ENCODE results near the gene SPRR1B. TPM values are rescaled to one million over a fixed set of nuclear protein-coding genes. Genes with fewer than 3 reads are reported as not detected.

The SPRR1B gene
- total RNA-seq, 1 donor from 2014 or later: 93.7 TPM

DNA sequence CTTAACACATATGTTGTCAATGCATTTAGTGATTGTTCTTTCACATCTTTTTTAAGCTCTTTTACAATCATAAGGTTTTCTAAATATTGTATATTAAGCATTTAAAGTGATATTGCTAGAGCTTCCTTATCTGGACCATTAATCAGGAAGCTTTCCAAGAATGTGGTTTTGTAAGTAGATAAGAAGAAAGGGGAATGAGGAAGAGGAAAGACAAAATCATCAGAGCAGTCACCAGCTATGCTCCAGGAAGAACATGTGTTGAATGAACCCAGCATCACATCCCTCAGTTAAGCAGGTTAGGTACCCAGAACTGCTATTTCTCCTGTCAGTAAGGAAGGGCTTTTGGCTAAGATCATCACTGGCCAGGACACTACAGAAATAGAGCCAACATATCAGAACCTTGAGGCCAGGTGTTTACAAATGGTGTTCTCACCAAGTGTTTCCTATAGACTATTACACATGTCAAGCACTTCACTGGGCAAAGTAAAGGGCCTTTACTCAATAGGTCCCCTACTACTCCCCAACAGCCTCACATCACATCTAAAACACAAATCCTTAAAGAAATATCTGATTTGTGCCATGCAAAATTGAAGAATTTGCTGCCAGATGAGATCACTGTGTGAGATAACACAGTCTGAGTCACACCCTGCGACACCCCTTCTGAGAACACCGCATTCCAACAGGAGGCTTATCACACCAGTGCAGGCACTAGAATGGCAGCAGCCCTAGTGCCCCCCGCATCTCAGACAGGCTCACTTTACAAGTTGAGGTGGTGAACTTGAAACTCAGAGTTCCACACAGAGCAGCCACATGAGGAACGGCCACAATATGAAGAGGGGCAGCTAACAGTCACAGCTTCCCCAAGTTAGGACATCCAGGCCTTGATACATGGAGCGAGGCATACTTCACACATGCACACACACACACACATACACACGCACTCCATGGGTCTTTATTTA, 28.1 kb downstream of the SPRR1B start:
- no peak overlapping the region for H3K4me3 Mint-ChIP-seq
- no peaks in the 10 kb centered on the region for H3K4me1 Mint-ChIP-seq (ENCODE audit: unreplicated experiment)
- H3K36me3 Mint-ChIP-seq: no peaks in the 10 kb centered on the region
- H3K27me3 Mint-ChIP-seq: peaks cover 6% of the 10 kb centered on the region
- no peak for DNase-seq (ENCODE audit: extremely low spot score, unreplicated experiment)
- TF ChIP-seq, protein P1, sequence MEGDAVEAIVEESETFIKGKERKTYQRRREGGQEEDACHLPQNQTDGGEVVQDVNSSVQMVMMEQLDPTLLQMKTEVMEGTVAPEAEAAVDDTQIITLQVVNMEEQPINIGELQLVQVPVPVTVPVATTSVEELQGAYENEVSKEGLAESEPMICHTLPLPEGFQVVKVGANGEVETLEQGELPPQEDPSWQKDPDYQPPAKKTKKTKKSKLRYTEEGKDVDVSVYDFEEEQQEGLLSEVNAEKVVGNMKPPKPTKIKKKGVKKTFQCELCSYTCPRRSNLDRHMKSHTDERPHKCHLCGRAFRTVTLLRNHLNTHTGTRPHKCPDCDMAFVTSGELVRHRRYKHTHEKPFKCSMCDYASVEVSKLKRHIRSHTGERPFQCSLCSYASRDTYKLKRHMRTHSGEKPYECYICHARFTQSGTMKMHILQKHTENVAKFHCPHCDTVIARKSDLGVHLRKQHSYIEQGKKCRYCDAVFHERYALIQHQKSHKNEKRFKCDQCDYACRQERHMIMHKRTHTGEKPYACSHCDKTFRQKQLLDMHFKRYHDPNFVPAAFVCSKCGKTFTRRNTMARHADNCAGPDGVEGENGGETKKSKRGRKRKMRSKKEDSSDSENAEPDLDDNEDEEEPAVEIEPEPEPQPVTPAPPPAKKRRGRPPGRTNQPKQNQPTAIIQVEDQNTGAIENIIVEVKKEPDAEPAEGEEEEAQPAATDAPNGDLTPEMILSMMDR (conservative IDR thresholded peaks at IDR 0.05): no peak
- H3K27ac Mint-ChIP-seq: peak overlapping the region; percentile 1
- H3K9me3 Mint-ChIP-seq: no peaks in the 10 kb centered on the region

DNA sequence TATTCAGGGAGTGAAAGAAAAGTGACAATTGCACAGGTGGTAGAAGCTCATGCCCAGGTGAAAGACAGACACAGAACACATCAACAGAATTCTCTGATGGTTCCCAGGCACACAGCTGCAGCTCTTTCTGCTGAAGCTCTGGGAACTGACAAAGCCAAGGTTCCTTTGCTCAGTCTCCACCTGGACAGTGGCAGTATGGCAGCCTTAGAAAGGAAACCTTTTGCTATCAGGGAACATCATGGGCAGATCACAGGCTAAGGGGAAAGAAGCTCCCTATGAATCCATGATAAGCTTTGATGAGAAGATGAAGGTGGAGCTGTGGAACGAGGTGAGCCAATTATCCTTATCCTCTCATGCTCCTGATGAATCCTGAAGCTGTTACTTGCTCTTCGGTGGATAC, 39.2 kb downstream of the SPRR1B start:
- no peaks in the 10 kb centered on the region for H3K36me3 Mint-ChIP-seq
- no peaks in the 10 kb centered on the region for H3K9me3 Mint-ChIP-seq
- TF ChIP-seq, protein P1 (conservative IDR thresholded peaks at IDR 0.05): no peak
- peaks cover 10% of the 10 kb centered on the region for H3K27me3 Mint-ChIP-seq
- DNase-seq (ENCODE audit: extremely low spot score, unreplicated experiment): no peak
- H3K4me1 Mint-ChIP-seq (ENCODE audit: unreplicated experiment): no peaks in the 10 kb centered on the region
- H3K4me3 Mint-ChIP-seq: no peak overlapping the region
- no peak overlapping the region for H3K27ac Mint-ChIP-seq

DNA sequence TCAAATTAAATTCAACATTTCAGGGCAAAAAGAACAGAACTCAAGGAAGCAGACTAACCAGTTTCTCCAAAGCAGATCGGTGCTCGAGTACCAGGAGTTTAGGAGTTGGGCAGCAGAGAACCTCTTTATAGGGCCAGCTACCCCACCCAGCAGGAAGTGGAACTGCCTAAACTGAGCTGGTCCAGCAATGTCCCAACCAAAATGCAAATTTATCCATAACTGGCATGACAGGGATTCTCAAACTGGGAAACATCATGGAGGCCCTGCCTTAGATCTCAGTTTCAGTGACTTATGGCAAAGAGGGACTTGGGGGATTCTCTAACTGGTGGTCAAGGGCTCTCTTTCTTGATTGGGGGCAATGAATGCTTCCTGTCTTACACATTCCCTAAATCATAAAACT, 40.5 kb downstream of the SPRR1B start, which contains the start of gene SPRR2B:
Gene SPRR2B, minus strand, starts transcription at position 101 of the 400 bp plus-strand sequence. CDS start 772 bp downstream, outside the sequence.
- no peaks in the 10 kb centered on the region for H3K9me3 Mint-ChIP-seq
- TF ChIP-seq, protein P1 (conservative IDR thresholded peaks at IDR 0.05): no peak
- no peaks in the 10 kb centered on the region for H3K36me3 Mint-ChIP-seq
- no peak within 1 kb of the TSS for H3K4me3 Mint-ChIP-seq
- no peaks in the 10 kb centered on the region for H3K4me1 Mint-ChIP-seq (ENCODE audit: unreplicated experiment)
- peaks cover 10% of the 10 kb centered on the region for H3K27me3 Mint-ChIP-seq
- no peak for DNase-seq (ENCODE audit: extremely low spot score, unreplicated experiment)
- no peak within 1 kb of the TSS for H3K27ac Mint-ChIP-seq

DNA sequence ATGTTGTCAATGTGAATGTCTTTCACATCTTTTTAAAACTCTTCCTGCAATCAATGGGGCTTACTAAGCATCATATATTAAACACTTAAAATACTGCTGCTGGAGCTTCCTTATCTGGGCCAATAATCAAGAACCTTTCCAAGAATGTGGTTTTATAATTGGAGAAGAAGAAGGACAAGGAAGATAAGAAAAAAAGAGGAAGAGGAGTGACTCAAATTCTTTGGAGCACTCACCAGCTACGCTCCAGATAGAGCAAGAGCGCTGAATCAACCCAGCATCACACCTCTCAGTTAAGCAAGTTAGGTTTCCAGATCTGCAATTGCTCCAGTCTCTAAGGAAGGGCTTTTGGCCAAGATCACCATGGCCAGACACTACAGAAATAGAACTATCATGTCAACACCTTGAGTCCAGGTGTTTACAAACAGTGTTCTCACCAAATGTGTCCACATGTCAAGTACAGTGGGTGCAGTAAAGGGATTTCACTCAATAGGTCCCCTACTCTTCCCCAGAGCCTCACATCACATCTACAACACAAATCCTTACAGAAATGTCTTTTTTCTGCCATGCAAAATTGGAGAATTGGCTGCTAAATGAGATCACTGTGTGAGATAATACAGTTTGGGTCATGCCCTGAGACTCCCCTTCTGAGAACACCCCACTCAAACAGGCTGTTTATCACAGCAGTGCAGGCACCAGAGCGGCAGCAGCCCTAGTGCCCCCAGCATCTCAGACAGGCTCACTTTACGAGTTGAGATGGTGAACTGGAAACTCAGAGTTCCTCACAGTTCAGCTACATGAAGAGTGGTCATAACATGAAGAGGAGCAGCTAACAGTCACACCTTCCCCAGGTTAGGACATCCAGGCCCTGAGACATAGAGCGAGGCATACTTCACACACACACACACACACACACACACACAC, 42.1 kb downstream of the SPRR1B start:
- no peak for DNase-seq (ENCODE audit: extremely low spot score, unreplicated experiment)
- TF ChIP-seq, protein P1 (conservative IDR thresholded peaks at IDR 0.05): no peak
- Mint-ChIP-seq H3K4me3 (no peak overlapping the region), H3K27me3 (peaks cover 8% of the 10 kb centered on the region), H3K9me3 (no peaks in the 10 kb centered on the region), H3K36me3 (no peaks in the 10 kb centered on the region), H3K4me1 (ENCODE audit: unreplicated experiment) (no peaks in the 10 kb centered on the region), H3K27ac (no peak overlapping the region)

DNA sequence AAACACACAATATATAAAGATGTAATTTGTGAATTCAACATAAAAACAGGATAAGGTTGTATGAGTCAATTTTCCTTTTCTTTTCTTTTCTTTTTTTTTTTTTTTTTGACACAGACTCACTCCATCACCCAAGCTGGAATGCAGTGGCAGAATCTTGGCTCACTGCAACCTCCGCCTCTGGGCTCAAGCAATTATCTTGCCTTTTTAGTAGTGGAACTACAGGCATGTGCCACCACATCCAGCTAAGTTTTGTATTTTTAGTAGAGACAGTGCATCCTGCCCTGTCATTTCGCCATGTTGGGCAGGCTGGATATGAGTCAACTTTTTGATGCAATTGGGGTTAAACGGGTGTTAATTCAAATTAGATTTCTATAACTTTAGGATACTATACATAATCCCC, 50.7 kb downstream of the SPRR1B start:
- DNase-seq (ENCODE audit: extremely low spot score, unreplicated experiment): no peak
- Mint-ChIP-seq H3K4me1 (ENCODE audit: unreplicated experiment) (no peaks in the 10 kb centered on the region), H3K36me3 (no peaks in the 10 kb centered on the region), H3K9me3 (no peaks in the 10 kb centered on the region), H3K4me3 (no peak overlapping the region), H3K27me3 (no peaks in the 10 kb centered on the region), H3K27ac (no peak overlapping the region)
- TF ChIP-seq, protein P1 (conservative IDR thresholded peaks at IDR 0.05): no peak

Other genes starting within 250 kb of the SPRR1B start
- gene LCE1E, start 244.9 kb upstream of the SPRR1B start, total RNA-seq (ENCODE audit: low replicate concordance): not detected in 2 replicates
- not detected in 2 replicates for gene LCE1D, start 234.5 kb upstream of the SPRR1B start, total RNA-seq (ENCODE audit: low replicate concordance)
- not detected in 2 replicates for gene LCE1C, start 224.6 kb upstream of the SPRR1B start, total RNA-seq (ENCODE audit: low replicate concordance)
- gene LCE1B, start 219.2 kb upstream of the SPRR1B start, total RNA-seq (ENCODE audit: low replicate concordance): not detected in 2 replicates
- gene LCE1A, start 203.7 kb upstream of the SPRR1B start, total RNA-seq (ENCODE audit: low replicate concordance): not detected in 2 replicates
- not detected in 2 replicates for gene LCE6A, start 188.3 kb upstream of the SPRR1B start, total RNA-seq (ENCODE audit: low replicate concordance)
- not detected in 2 replicates for gene LCE7A, start 171.2 kb upstream of the SPRR1B start, total RNA-seq (ENCODE audit: low replicate concordance)
- not detected in 2 replicates for gene SMCP, start 152.9 kb upstream of the SPRR1B start, total RNA-seq (ENCODE audit: low replicate concordance)
- gene IVL, start 122.7 kb upstream of the SPRR1B start, total RNA-seq (ENCODE audit: low replicate concordance): 10.9 and 19.3 TPM in 2 replicates
- not detected in 2 replicates for gene SPRR5, start 84.0 kb upstream of the SPRR1B start, total RNA-seq (ENCODE audit: low replicate concordance)
- gene SPRR4, start 60.6 kb upstream of the SPRR1B start, total RNA-seq (ENCODE audit: low replicate concordance): not detected in 2 replicates
- 22.2 and 36.3 TPM in 2 replicates for gene SPRR1A, start 47.1 kb upstream of the SPRR1B start, total RNA-seq (ENCODE audit: low replicate concordance)
- 155 and 164 TPM in 2 replicates for gene SPRR3, start 29.5 kb upstream of the SPRR1B start, total RNA-seq (ENCODE audit: low replicate concordance)
- gene SPRR2D, start 9.9 kb downstream of the SPRR1B start, total RNA-seq (ENCODE audit: low replicate concordance): 1.6 TPM in 1 of 2 replicates, not detected in the other
- 0.75 and 2.3 TPM in 2 replicates for gene SPRR2A, start 26.3 kb downstream of the SPRR1B start, total RNA-seq (ENCODE audit: low replicate concordance)
- gene SPRR2B, start 40.4 kb downstream of the SPRR1B start, total RNA-seq (ENCODE audit: low replicate concordance): not detected in 2 replicates
- gene SPRR2E, start 63.3 kb downstream of the SPRR1B start, total RNA-seq (ENCODE audit: low replicate concordance): not detected in 2 replicates
- 2.5 and 5.1 TPM in 2 replicates for gene SPRR2F, start 82.3 kb downstream of the SPRR1B start, total RNA-seq (ENCODE audit: low replicate concordance)
- gene SPRR2G, start 119.7 kb downstream of the SPRR1B start, total RNA-seq (ENCODE audit: low replicate concordance): not detected in 2 replicates
- not detected in 2 replicates for gene LELP1, start 172.2 kb downstream of the SPRR1B start, total RNA-seq (ENCODE audit: low replicate concordance)
- not detected in 2 replicates for gene PRR9, start 186.4 kb downstream of the SPRR1B start, total RNA-seq (ENCODE audit: low replicate concordance)
- gene LORICRIN, start 228.5 kb downstream of the SPRR1B start, total RNA-seq (ENCODE audit: low replicate concordance): not detected in 2 replicates